HG02763 (cell line): ENCODE results near the gene AATK.

ENCODE experiments used
- ATAC-seq: cut with Tn5 transposase; IDR thresholded peaks from one replicate; pipeline ENCODE4 v1.9.1; 2021; ENCODE audit warnings: mild to moderate bottlenecking, moderate library complexity; ENCODE audit not compliant: unreplicated experiment

AATK gene

GRCh38 chr17:81144423-81144781 lies 21.6 kb downstream of the AATK start:
- ATAC-seq: no peak

- ATAC-seq: no peak
Observed at GRCh38 chr17:81143717-81144422, 22.2 kb downstream of the AATK start.

- ATAC-seq: no peak
Observed at GRCh38 chr17:81143200-81143527, 22.9 kb downstream of the AATK start.

- no peak for ATAC-seq
Observed at GRCh38 chr17:81142301-81143199, 23.5 kb downstream of the AATK start.

GRCh38 chr17:81140695-81141094 lies 25.3 kb downstream of the AATK start:
- no peak for ATAC-seq

- ATAC-seq: no peak
Observed at GRCh38 chr17:81140018-81140417, 26.0 kb downstream of the AATK start.

- ATAC-seq: no peak
Observed at GRCh38 chr17:81139428-81139827, 26.6 kb downstream of the AATK start.

- ATAC-seq: no peak
Observed at GRCh38 chr17:81138500-81138899, 27.5 kb downstream of the AATK start.

GRCh38 chr17:81138083-81138482 lies 27.9 kb downstream of the AATK start:
- no peak for ATAC-seq

- no peak for ATAC-seq
Observed at GRCh38 chr17:81137248-81137647, 28.8 kb downstream of the AATK start.

- ATAC-seq: no peak
Observed at GRCh38 chr17:81136366-81136765, 29.7 kb downstream of the AATK start.

GRCh38 chr17:81135505-81136278 lies 30.3 kb downstream of the AATK start:
- ATAC-seq: no peak

GRCh38 chr17:81134064-81134781 lies 31.8 kb downstream of the AATK start:
- ATAC-seq: no peak

- no peak for ATAC-seq
Observed at GRCh38 chr17:81132770-81133723, 33.0 kb downstream of the AATK start.

GRCh38 chr17:81132197-81132540 lies 33.9 kb downstream of the AATK start:
- ATAC-seq: no peak

GRCh38 chr17:81131486-81132196 lies 34.4 kb downstream of the AATK start:
- ATAC-seq: no peak

- ATAC-seq: no peak
Observed at GRCh38 chr17:81130385-81131361, 35.3 kb downstream of the AATK start.

- no peak for ATAC-seq
Observed at GRCh38 chr17:81129711-81130367, 36.2 kb downstream of the AATK start.
